K562 (cell line): ENCODE data around the gene NABP2. TPM values are rescaled to one million over a fixed set of nuclear protein-coding genes. Genes with fewer than 3 reads are reported as not detected.

ENCODE experiments used
- BHLHE40 ChIP-seq: IDR thresholded peaks from 2 replicates; pipeline ENCODE4 v1.6.1; 2011; ENCODE audit warnings: low read length, improper control_type of control experiment
- CBX2 ChIP-seq: fragments of 200-600 bp; sonication (generic); IDR thresholded peaks from one replicate; pipeline ENCODE4 v1.6.1; 2012; ENCODE audit warnings: mild to moderate bottlenecking, low read length, inconsistent platforms; ENCODE audit not compliant: insufficient read depth, poor library complexity, severe bottlenecking
- CHD1 ChIP-seq: fragments of 200-600 bp; sonication (generic); IDR thresholded peaks from one replicate; pipeline ENCODE4 v1.6.1; 2012; ENCODE audit warnings: mild to moderate bottlenecking, moderate library complexity, low read length, inconsistent platforms
- POLR2A ChIP-seq: fragments of 450-650 bp; conservative IDR thresholded peaks from 2 replicates; pipeline ENCODE4 v1.6.1; 2016
- POLR2H ChIP-seq: IDR thresholded peaks from 2 replicates; pipeline ENCODE4 v1.6.1; 2016; ENCODE audit warnings: missing genetic modification characterization, low read depth, mild to moderate bottlenecking, control low read depth, missing compliant biosample characterization, moderate library complexity
- RAD51 ChIP-seq: fragments of 450-650 bp; IDR thresholded peaks from 2 replicates; pipeline ENCODE4 v1.7.1; 2016; ENCODE audit warnings: low read depth, mild to moderate bottlenecking, borderline replicate concordance
- SPI1 ChIP-seq: IDR thresholded peaks from 2 replicates; pipeline ENCODE4 v1.6.1; 2011; ENCODE audit warnings: low read depth, low read length, control low read depth, borderline replicate concordance
- YBX1 ChIP-seq: fragments of 450-650 bp; IDR thresholded peaks from 2 replicates; pipeline ENCODE4 v1.7.1; 2016; ENCODE audit warnings: mild to moderate bottlenecking
- ZNF239 ChIP-seq: fragments of 250-450 bp; sonication (Bioruptor Pico); IDR thresholded peaks from 2 replicates; pipeline ENCODE4 v1.4.0; 2020; ENCODE audit warnings: mild to moderate bottlenecking
- ZNF24 ChIP-seq: fragments of 450-650 bp; IDR thresholded peaks from 2 replicates; pipeline ENCODE4 v1.6.1; 2016
- ZNF347 ChIP-seq: fragments of 450-650 bp; formaldehyde crosslinking; IDR thresholded peaks from 2 replicates; pipeline ENCODE4 v1.4.0; 2020; ENCODE audit warnings: low read depth, mild to moderate bottlenecking, moderate library complexity
- ZNF41 ChIP-seq: fragments of 250-450 bp; sonication (Bioruptor Pico); conservative IDR thresholded peaks from 2 replicates; pipeline ENCODE4 v1.4.0; 2020; ENCODE audit warnings: mild to moderate bottlenecking
- ZNF511 ChIP-seq: sonication (generic); formaldehyde crosslinking; IDR thresholded peaks from 2 replicates; pipeline ENCODE4 v1.8.0; 2022; ENCODE audit warnings: mild to moderate bottlenecking, missing genetic modification reagents
- ZNF785 ChIP-seq: fragments of 250-450 bp; sonication (Bioruptor Pico); IDR thresholded peaks from 2 replicates; pipeline ENCODE4 v1.4.0; 2020; ENCODE audit warnings: mild to moderate bottlenecking
- polyA plus RNA-seq, 8 experiments: library from polyadenylated mRNA; depleted of rRNA in 4 of 8; stranded (reverse) in 5 of 8; unstranded in 3 of 8; fragments of >200 nt; fragmentation: Nextera tagmentation in 2 of 8; fragmentation: Illumina TruSeq in 1 of 8; extraction: Ambion mirVana in 2 of 8; extraction: Trizol in 1 of 8; gene quantifications; 2 replicates each; pipeline versions ENCODE4 v1.2.1 to v1.2.3, GENCODE V29; 2011 to 2014; ENCODE audit warnings: inconsistent platforms in 1 of 8, missing spikeins in 1 of 8
- total RNA-seq, 7 experiments: library from RNA; depleted of rRNA in 6 of 7; stranded (reverse); fragments of >200 nt in 6 of 7; fragmentation: Illumina TruSeq in 2 of 7; extraction: Trizol in 2 of 7; gene quantifications; 2 replicates each; pipeline versions ENCODE4 v1.2.1 to v1.2.3, GENCODE V29; 2011 to 2021; ENCODE audit warnings: low replicate concordance in 1 of 7
- TF ChIP-seq, protein P1 (sequence below): fragments of 450-650 bp; IDR thresholded peaks from 2 replicates; pipeline ENCODE4 v1.6.1; 2017; ENCODE audit warnings: antibody characterized with exemption, mild to moderate bottlenecking
- TF ChIP-seq, protein P2 (sequence below): fragments of 450-650 bp; IDR thresholded peaks from 2 replicates; pipeline ENCODE4 v1.6.1; 2016; ENCODE audit warnings: borderline replicate concordance
- TF ChIP-seq, protein P3 (sequence below), 2 experiments: fragments of 450-650 bp; IDR thresholded peaks; 2 replicates each; pipeline ENCODE4 v1.6.1; 2016
- TF ChIP-seq, protein P4 (sequence below): fragments of 200-400 bp; formaldehyde crosslinking; IDR thresholded peaks from 2 replicates; pipeline ENCODE4 v1.6.1; 2017; ENCODE audit warnings: mild to moderate bottlenecking, low read depth, low read length, moderate library complexity

The NABP2 gene
- total and polyA plus RNA-seq, 9 of the 15 experiments (the other 6 are each of a cell fraction or from before 2014, with no cell fraction given) = 11.3 to 60.6 (median 43.5) TPM

DNA sequence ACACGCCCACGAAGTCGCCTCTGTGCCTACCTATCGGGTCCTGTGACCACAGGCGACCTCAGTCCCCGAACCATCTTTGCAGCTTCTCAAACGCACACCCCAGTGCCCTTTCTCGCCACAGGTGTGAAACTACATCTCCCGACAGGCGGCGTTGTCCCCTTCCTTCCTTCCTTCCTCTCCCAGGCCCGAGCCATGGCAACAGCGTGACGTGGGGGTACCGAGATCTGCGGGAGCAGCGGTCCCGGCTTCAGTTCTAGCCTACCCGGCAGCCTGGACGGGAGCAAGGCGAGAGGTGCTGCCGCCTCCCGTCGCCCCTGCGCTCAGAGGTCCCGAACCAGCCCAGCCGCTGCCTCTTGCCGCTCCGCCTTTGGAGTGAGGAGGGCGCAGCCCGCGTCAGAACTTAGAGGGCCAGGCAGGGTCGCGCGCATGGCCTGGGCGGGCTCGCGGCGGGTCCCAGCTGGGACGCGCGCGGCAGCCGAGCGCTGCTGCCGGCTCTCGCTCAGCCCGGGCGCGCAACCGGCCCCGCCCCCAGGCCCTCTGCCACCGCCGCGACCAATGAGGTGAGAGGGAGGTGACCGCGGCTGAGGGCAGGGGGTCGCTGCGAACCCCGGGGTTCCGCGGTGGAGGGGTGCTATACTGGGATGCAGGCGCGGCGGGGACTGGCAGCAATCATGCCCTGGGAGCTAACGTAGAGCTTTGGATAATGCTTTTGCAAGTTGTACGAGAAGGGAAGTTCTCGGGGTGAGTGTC lies 42.7 kb downstream of the NABP2 start, which contains the start of gene COQ10A (continued):
- TF ChIP-seq, protein P1, sequence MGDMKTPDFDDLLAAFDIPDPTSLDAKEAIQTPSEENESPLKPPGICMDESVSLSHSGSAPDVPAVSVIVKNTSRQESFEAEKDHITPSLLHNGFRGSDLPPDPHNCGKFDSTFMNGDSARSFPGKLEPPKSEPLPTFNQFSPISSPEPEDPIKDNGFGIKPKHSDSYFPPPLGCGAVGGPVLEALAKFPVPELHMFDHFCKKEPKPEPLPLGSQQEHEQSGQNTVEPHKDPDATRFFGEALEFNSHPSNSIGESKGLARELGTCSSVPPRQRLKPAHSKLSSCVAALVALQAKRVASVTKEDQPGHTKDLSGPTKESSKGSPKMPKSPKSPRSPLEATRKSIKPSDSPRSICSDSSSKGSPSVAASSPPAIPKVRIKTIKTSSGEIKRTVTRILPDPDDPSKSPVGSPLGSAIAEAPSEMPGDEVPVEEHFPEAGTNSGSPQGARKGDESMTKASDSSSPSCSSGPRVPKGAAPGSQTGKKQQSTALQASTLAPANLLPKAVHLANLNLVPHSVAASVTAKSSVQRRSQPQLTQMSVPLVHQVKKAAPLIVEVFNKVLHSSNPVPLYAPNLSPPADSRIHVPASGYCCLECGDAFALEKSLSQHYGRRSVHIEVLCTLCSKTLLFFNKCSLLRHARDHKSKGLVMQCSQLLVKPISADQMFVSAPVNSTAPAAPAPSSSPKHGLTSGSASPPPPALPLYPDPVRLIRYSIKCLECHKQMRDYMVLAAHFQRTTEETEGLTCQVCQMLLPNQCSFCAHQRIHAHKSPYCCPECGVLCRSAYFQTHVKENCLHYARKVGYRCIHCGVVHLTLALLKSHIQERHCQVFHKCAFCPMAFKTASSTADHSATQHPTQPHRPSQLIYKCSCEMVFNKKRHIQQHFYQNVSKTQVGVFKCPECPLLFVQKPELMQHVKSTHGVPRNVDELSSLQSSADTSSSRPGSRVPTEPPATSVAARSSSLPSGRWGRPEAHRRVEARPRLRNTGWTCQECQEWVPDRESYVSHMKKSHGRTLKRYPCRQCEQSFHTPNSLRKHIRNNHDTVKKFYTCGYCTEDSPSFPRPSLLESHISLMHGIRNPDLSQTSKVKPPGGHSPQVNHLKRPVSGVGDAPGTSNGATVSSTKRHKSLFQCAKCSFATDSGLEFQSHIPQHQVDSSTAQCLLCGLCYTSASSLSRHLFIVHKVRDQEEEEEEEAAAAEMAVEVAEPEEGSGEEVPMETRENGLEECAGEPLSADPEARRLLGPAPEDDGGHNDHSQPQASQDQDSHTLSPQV = peak; percentile 41; the same call in 1 of the 2 replicates
- TF ChIP-seq YBX1 (no peak), CHD1 (peak; percentile 36), ZNF511 (CRISPR knock-in tag) (no peak), SPI1 (peak; percentile 76), ZNF347 (CRISPR knock-in tag) (no peak), POLR2A (peak; percentile 90), ZNF41 (CRISPR knock-in tag) (no peak), CBX2 (no peak), ZNF239 (CRISPR knock-in tag) (no peak; the same call in 1 of the 2 replicates), ZNF24 (no peak), BHLHE40 (peak; percentile 31; the same call in 1 of the 2 replicates), POLR2H (tag) (peak; percentile 62; the same call in 1 of the 2 replicates), RAD51 (no peak), ZNF785 (CRISPR knock-in tag) (no peak)
- TF ChIP-seq, protein P2, sequence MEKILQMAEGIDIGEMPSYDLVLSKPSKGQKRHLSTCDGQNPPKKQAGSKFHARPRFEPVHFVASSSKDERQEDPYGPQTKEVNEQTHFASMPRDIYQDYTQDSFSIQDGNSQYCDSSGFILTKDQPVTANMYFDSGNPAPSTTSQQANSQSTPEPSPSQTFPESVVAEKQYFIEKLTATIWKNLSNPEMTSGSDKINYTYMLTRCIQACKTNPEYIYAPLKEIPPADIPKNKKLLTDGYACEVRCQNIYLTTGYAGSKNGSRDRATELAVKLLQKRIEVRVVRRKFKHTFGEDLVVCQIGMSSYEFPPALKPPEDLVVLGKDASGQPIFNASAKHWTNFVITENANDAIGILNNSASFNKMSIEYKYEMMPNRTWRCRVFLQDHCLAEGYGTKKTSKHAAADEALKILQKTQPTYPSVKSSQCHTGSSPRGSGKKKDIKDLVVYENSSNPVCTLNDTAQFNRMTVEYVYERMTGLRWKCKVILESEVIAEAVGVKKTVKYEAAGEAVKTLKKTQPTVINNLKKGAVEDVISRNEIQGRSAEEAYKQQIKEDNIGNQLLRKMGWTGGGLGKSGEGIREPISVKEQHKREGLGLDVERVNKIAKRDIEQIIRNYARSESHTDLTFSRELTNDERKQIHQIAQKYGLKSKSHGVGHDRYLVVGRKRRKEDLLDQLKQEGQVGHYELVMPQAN = peak; percentile 68
- TF ChIP-seq, protein P3, sequence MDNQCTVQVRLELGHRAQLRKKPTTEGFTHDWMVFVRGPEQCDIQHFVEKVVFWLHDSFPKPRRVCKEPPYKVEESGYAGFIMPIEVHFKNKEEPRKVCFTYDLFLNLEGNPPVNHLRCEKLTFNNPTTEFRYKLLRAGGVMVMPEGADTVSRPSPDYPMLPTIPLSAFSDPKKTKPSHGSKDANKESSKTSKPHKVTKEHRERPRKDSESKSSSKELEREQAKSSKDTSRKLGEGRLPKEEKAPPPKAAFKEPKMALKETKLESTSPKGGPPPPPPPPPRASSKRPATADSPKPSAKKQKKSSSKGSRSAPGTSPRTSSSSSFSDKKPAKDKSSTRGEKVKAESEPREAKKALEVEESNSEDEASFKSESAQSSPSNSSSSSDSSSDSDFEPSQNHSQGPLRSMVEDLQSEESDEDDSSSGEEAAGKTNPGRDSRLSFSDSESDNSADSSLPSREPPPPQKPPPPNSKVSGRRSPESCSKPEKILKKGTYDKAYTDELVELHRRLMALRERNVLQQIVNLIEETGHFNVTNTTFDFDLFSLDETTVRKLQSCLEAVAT (IDR thresholded peaks at IDR 0.05) = no peak; a peak in 1 of 4 replicates
- TF ChIP-seq, protein P4, sequence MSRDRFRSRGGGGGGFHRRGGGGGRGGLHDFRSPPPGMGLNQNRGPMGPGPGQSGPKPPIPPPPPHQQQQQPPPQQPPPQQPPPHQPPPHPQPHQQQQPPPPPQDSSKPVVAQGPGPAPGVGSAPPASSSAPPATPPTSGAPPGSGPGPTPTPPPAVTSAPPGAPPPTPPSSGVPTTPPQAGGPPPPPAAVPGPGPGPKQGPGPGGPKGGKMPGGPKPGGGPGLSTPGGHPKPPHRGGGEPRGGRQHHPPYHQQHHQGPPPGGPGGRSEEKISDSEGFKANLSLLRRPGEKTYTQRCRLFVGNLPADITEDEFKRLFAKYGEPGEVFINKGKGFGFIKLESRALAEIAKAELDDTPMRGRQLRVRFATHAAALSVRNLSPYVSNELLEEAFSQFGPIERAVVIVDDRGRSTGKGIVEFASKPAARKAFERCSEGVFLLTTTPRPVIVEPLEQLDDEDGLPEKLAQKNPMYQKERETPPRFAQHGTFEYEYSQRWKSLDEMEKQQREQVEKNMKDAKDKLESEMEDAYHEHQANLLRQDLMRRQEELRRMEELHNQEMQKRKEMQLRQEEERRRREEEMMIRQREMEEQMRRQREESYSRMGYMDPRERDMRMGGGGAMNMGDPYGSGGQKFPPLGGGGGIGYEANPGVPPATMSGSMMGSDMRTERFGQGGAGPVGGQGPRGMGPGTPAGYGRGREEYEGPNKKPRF = no peak
